H1 (cell line): ENCODE data around the gene SAXO1. TPM values are rescaled to one million over a fixed set of nuclear protein-coding genes. Genes with fewer than 3 reads are reported as not detected.
A peak's percentile ranks its signal among the peaks of the same experiment; 100 is the strongest.

ENCODE experiments used
- CTCF ChIA-PET: fragments of 300-600 bp; sonication (Branson Sonifier 250); formaldehyde crosslinking; loops from one replicate; lab custom pipeline; 2021; ENCODE audit not compliant: partially characterized antibody; lab: Charles Lee
- POLR2A ChIA-PET: fragments of 300-600 bp; sonication (Branson Sonifier 250); formaldehyde crosslinking; loops from one replicate; lab custom pipeline; 2021; ENCODE audit warnings: inconsistent platforms; ENCODE audit not compliant: partially characterized antibody; lab: Charles Lee
- DNase-seq, 2 experiments: peaks; one replicate each; pipeline versions ENCODE4 v3.0.0 to v3.0.0-alpha.2; 2010 to 2022; ENCODE audit warnings: low spot score in 2 of 2, low read depth in 1 of 2, mixed read lengths in 1 of 2
- FAIRE-seq: peaks from 2 replicates; lab custom pipeline; 2011; peaks lifted over from hg19 to GRCh38; lab: Jason Lieb, UNC
- H2AFZ ChIP-seq: 2 replicates; pipeline ENCODE4 v1.8.1; 2012; ENCODE audit warnings: low read length, inconsistent platforms
- H2AK5ac ChIP-seq: 2 replicates; pipeline ENCODE4 v1.6.1; 2013; ENCODE audit warnings: low read depth, low read length
- H2BK120ac ChIP-seq: replicated peaks from 2 replicates; pipeline ENCODE3; 2013; ENCODE audit warnings: low read depth, low read length, inconsistent platforms
- H2BK12ac ChIP-seq: 2 replicates; pipeline ENCODE4 v1.6.1; 2013; ENCODE audit warnings: low read depth, low read length
- H2BK15ac ChIP-seq: 2 replicates; pipeline ENCODE4 v1.6.1; 2013; ENCODE audit warnings: low read length
- H2BK20ac ChIP-seq: 2 replicates; pipeline ENCODE4 v1.6.1; 2013; ENCODE audit warnings: low read length
- H2BK5ac ChIP-seq: 2 replicates; pipeline ENCODE4 v1.6.1; 2013; ENCODE audit warnings: low read depth, low read length
- H3K14ac ChIP-seq: 2 replicates; pipeline ENCODE4 v1.6.1; 2013; ENCODE audit warnings: inconsistent platforms; ENCODE audit not compliant: insufficient read length
- H3K18ac ChIP-seq: 2 replicates; pipeline ENCODE4 v1.6.1; 2013; ENCODE audit warnings: low read length; ENCODE audit errors: extremely low read depth
- H3K23ac ChIP-seq: 2 replicates; pipeline ENCODE4 v1.6.1; 2013; ENCODE audit warnings: inconsistent platforms; ENCODE audit not compliant: insufficient read length
- H3K23me2 ChIP-seq: 2 replicates; pipeline ENCODE4 v1.6.1; 2013; ENCODE audit warnings: low read depth, low read length
- H3K27ac ChIP-seq: 2 replicates; pipeline ENCODE4 v1.6.1; 2011; ENCODE audit warnings: low read depth, low read length, inconsistent platforms
- H3K27me3 ChIP-seq, 4 experiments: replicated peaks in 1 of 4; 1 replicate in 1 of 4; 2 replicates in 3 of 4; pipeline versions ENCODE4 v1.6.1 to v1.8.1; 2011 to 2013; ENCODE audit warnings: low read length in 3 of 4, mild to moderate bottlenecking in 3 of 4, inconsistent platforms in 2 of 4, mixed read lengths in 2 of 4, moderate library complexity in 1 of 4; ENCODE audit not compliant: control insufficient read depth in 3 of 4, insufficient read depth in 3 of 4; ENCODE audit errors: extremely low read depth in 1 of 4
- H3K36me3 ChIP-seq, 4 experiments: 2 replicates each; pipeline versions ENCODE4 v1.6.1 to v1.8.1; 2011 to 2013; ENCODE audit warnings: mild to moderate bottlenecking in 4 of 4, low read length in 3 of 4, moderate library complexity in 2 of 4, control low read depth in 1 of 4, inconsistent platforms in 1 of 4; ENCODE audit not compliant: insufficient read depth in 4 of 4, control insufficient read depth in 2 of 4
- H3K4ac ChIP-seq: replicated peaks from 2 replicates; pipeline ENCODE3; 2013; ENCODE audit warnings: low read length, low read depth, mixed read lengths, inconsistent platforms; ENCODE audit not compliant: insufficient read length
- H3K4me1 ChIP-seq, 4 experiments: replicated peaks in 1 of 4; 1 replicate in 1 of 4; 2 replicates in 3 of 4; pipeline versions ENCODE4 v1.6.1 to v1.8.1; 2011 to 2013; ENCODE audit warnings: low read length in 3 of 4, inconsistent platforms in 2 of 4, mixed read lengths in 1 of 4; ENCODE audit not compliant: insufficient read depth in 4 of 4, control insufficient read depth in 3 of 4
- H3K4me2 ChIP-seq, 2 experiments: 2 replicates each; pipeline versions ENCODE4 v1.6.1 to v1.8.1; 2011 to 2013; ENCODE audit warnings: low read depth in 2 of 2, low read length in 2 of 2, control low read depth in 1 of 2, inconsistent platforms in 1 of 2, mild to moderate bottlenecking in 1 of 2; ENCODE audit not compliant: insufficient read depth in 1 of 2
- H3K4me3 ChIP-seq, 4 experiments: fragments of 200-600, 300-600 bp in 1 of 4; sonication (generic), shearing (Covaris generic), sonication (Bioruptor Twin) in 1 of 4; 2 replicates each; pipeline versions ENCODE4 v1.5.1 to v1.8.1; 2011 to 2016; ENCODE audit warnings: low read length in 4 of 4, low read depth in 3 of 4, control low read depth in 2 of 4, inconsistent platforms in 2 of 4, mild to moderate bottlenecking in 2 of 4, mixed read lengths in 1 of 4, moderate library complexity in 1 of 4; ENCODE audit not compliant: insufficient read depth in 2 of 4; ENCODE audit errors: extremely low read depth in 1 of 4
- H3K56ac ChIP-seq: replicated peaks from 2 replicates; pipeline ENCODE3; 2013; ENCODE audit warnings: low read depth, mild to moderate bottlenecking, mixed read lengths, low read length, inconsistent platforms; ENCODE audit not compliant: insufficient read length
- H3K79me1 ChIP-seq: 2 replicates; pipeline ENCODE4 v1.6.1; 2013; ENCODE audit warnings: low read depth, low read length, control low read depth
- H3K79me2 ChIP-seq, 2 experiments: 2 replicates each; pipeline versions ENCODE4 v1.6.1 to v1.8.1; 2012 to 2013; ENCODE audit warnings: low read length in 2 of 2, mild to moderate bottlenecking in 2 of 2, inconsistent platforms in 1 of 2; ENCODE audit not compliant: insufficient read depth in 2 of 2, control insufficient read depth in 1 of 2
- H3K9ac ChIP-seq, 4 experiments: replicated peaks in 1 of 4; 1 replicate in 1 of 4; 2 replicates in 3 of 4; pipeline versions ENCODE4 v1.6.1 to v1.8.1; 2011 to 2013; ENCODE audit warnings: low read depth in 3 of 4, low read length in 3 of 4, control low read depth in 2 of 4, mild to moderate bottlenecking in 2 of 4, moderate library complexity in 2 of 4, inconsistent platforms in 1 of 4; ENCODE audit errors: extremely low read depth in 1 of 4
- H3K9me3 ChIP-seq, 2 experiments: 2 replicates each; pipeline versions ENCODE4 v1.6.1 to v1.8.1; 2012 to 2013; ENCODE audit warnings: mild to moderate bottlenecking in 2 of 2, moderate library complexity in 2 of 2, control low read depth in 1 of 2, inconsistent platforms in 1 of 2, low read depth in 1 of 2, low read length in 1 of 2, mixed read lengths in 1 of 2; ENCODE audit not compliant: insufficient read depth in 2 of 2
- H4K20me1 ChIP-seq, 2 experiments: replicated peaks in 1 of 2; 2 replicates each; pipeline versions ENCODE3 to v1.8.1; 2011 to 2013; ENCODE audit warnings: inconsistent platforms in 2 of 2, low read length in 2 of 2, mild to moderate bottlenecking in 1 of 2; ENCODE audit not compliant: insufficient read depth in 2 of 2, control insufficient read depth in 1 of 2
- H4K5ac ChIP-seq: 2 replicates; pipeline ENCODE4 v1.6.1; 2013; ENCODE audit warnings: low read length, low read depth, mixed read lengths, inconsistent platforms; ENCODE audit not compliant: insufficient read length
- H4K8ac ChIP-seq: 2 replicates; pipeline ENCODE4 v1.8.0; 2013; ENCODE audit warnings: mild to moderate bottlenecking, moderate library complexity, low read length, inconsistent platforms; ENCODE audit not compliant: insufficient read depth; ENCODE audit errors: extremely low read depth
- H4K91ac ChIP-seq: replicated peaks from 2 replicates; pipeline ENCODE3; 2013; ENCODE audit warnings: low read length, mixed read lengths, inconsistent platforms; ENCODE audit not compliant: insufficient read length
- GTF2F1 ChIP-seq: IDR thresholded peaks from 2 replicates; pipeline ENCODE4 v1.6.1; 2012; ENCODE audit warnings: low read depth, low read length, improper control_type of control experiment, borderline replicate concordance
- POLR2AphosphoS5 ChIP-seq: IDR thresholded peaks from 2 replicates; pipeline ENCODE4 v1.6.1; 2011; ENCODE audit warnings: low read depth, low read length
- polyA plus RNA-seq, 7 experiments: library from polyadenylated mRNA; depleted of rRNA in 3 of 7; stranded (reverse) in 5 of 7; unstranded in 2 of 7; fragments of >200 nt in 5 of 7; fragments of 200-250 nt in 2 of 7; gene quantifications; 1 replicate in 5 of 7; 2 replicates in 1 of 7; 4 replicates in 1 of 7; pipeline versions ENCODE4 v1.2.1 to v1.2.3, GENCODE V29; 2011 to 2013; ENCODE audit warnings: missing spikeins in 2 of 7, mixed read lengths in 2 of 7
- total RNA-seq: library from RNA; stranded (reverse); fragmentation: NEBNext Ultra II Directional; extraction: Animal tissue kit (Norgen Biotek cat#: 25700); gene quantifications from 2 replicates; pipeline ENCODE4 v1.2.1, GENCODE V29; 2021

SAXO1 gene
- total and polyA plus RNA-seq, 2 of the 8 experiments (the other 6 are each of a cell fraction or from before 2014, with no cell fraction given): 0.11 to 0.20 TPM

GRCh38 chr9:19057033-19057432 lies 24.0 kb upstream of the SAXO1 start:
- Histone ChIP-seq H3K4me2 (no peak overlapping the region), H4K5ac (no peak overlapping the region), H3K9ac (no peak overlapping the region), H3K36me3 (peaks cover 13 to 51% (median 39%) of the 10 kb centered on the region in 4 experiments), H3K4me1 (no peaks in the 10 kb centered on the region), H3K27ac (no peak overlapping the region), H3K4ac (no peak overlapping the region), H3K79me2 (no peaks in the 10 kb centered on the region), H3K23me2 (no peaks in the 10 kb centered on the region), H3K18ac (no peak overlapping the region), H3K27me3 (no peaks in the 10 kb centered on the region), H2AFZ (no peak overlapping the region), H4K91ac (no peak overlapping the region), H3K9me3 (no peaks in the 10 kb centered on the region), H3K56ac (no peak overlapping the region), H2BK5ac (no peak overlapping the region), H4K20me1 (peaks cover 0 to 3% of the 10 kb centered on the region in 2 experiments), H2BK20ac (no peak overlapping the region), H2BK12ac (no peak overlapping the region), H3K79me1 (no peaks in the 10 kb centered on the region), H3K4me3 (no peak overlapping the region), H2BK120ac (no peak overlapping the region), H3K14ac (no peak overlapping the region), H3K23ac (no peak overlapping the region), H4K8ac (no peak overlapping the region), H2BK15ac (no peak overlapping the region), H2AK5ac (no peak overlapping the region)
- TF ChIP-seq GTF2F1: no peak
- peak; percentile 23; the same call in 1 of the 2 replicates for TF ChIP-seq POLR2AphosphoS5
- CTCF ChIA-PET: no interaction called here
- no peak for DNase-seq
- no peak for FAIRE-seq
- POLR2A ChIA-PET: interaction anchor here (0.6 to 1.7 kb wide), 4 partner anchors 15 to 45 kb away, joined by 3 to 4 read pairs (median 3); no protein-coding TSS in a partner anchor
